Measurements from ENCODE around the gene PPID.

- no peak for TF ChIP-seq CTCF (IDR thresholded peaks at IDR 0.05; ENCODE audit: insufficient read depth, low read depth, low read length)
- no peak for TF ChIP-seq EZH2 (IDR thresholded peaks at IDR 0.05; ENCODE audit: insufficient read depth, low read length)
Observed at GRCh38 chr4:158669310-158669709, 53.9 kb downstream of the PPID start.

All from astrocyte (in vitro differentiated cells and primary cell).